Panc1 (cell line): ENCODE results near the gene EHD1.

Experiments used
- CTCF ChIP-seq: fragments of 450-650 bp; IDR thresholded peaks from 2 replicates; pipeline ENCODE4 v1.5.1; 2017; ENCODE audit warnings: mild to moderate bottlenecking
- POLR2AphosphoS5 ChIP-seq: IDR thresholded peaks from 2 replicates; pipeline ENCODE4 v1.6.1; 2012; ENCODE audit warnings: mild to moderate bottlenecking, low read depth, low read length, moderate library complexity

GRCh38 chr11:64883575-64883974 lies 5.2 kb upstream of the EHD1 start:
- TF ChIP-seq CTCF (no peak), POLR2AphosphoS5 (no peak)
